ENCODE results near the gene PTTG1IP. TPM values are rescaled to one million over a fixed set of nuclear protein-coding genes. Genes with fewer than 3 reads are reported as not detected.

Gene PTTG1IP
- total and polyA plus RNA-seq, 3 donors from 2014 or later = 171 to 195 (median 190) TPM

DNA sequence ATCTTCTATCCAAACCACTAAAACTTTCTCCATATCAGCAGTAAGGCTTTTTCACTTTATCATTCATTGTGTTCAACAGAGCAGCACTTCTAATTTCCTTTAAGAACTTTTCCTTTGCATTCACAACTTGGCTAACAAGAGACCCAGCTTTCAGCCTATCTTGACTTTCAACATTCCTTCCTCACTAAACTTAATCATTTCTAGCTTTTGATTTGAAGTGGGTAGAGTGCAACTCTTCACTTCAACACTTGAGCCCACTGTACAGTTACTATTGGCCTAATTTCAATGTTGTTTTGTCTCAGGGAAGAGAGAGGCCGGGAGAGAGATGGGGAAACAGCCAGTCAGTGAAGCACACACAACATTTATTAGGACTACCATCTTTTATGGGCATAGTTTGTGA, 73.8 kb downstream of the PTTG1IP start:
- 63 to 65% methylated on average over 1 of the region's 1 CpG for WGBS, 2 donors
- intact Hi-C loops (cut with DNase I; ENCODE audit: low total_unique reads) = loop anchor here (5.0 to 10.0 kb wide), 2 partner anchors 73 to 285 kb away; partner anchors contain the start of gene PTTG1IP
- DNase-seq = no peak

More for the DNA sequence above, 73.8 kb downstream of the PTTG1IP start:
- peaks cover 15% of the 10 kb centered on the region for H3K4me1 ChIP-seq
- no peaks in the 10 kb centered on the region for H3K27me3 ChIP-seq
- no peaks in the 10 kb centered on the region for H3K9me3 ChIP-seq
- no peak for TF ChIP-seq POLR2A (IDR thresholded peaks at IDR 0.05)
- TF ChIP-seq, protein P1, sequence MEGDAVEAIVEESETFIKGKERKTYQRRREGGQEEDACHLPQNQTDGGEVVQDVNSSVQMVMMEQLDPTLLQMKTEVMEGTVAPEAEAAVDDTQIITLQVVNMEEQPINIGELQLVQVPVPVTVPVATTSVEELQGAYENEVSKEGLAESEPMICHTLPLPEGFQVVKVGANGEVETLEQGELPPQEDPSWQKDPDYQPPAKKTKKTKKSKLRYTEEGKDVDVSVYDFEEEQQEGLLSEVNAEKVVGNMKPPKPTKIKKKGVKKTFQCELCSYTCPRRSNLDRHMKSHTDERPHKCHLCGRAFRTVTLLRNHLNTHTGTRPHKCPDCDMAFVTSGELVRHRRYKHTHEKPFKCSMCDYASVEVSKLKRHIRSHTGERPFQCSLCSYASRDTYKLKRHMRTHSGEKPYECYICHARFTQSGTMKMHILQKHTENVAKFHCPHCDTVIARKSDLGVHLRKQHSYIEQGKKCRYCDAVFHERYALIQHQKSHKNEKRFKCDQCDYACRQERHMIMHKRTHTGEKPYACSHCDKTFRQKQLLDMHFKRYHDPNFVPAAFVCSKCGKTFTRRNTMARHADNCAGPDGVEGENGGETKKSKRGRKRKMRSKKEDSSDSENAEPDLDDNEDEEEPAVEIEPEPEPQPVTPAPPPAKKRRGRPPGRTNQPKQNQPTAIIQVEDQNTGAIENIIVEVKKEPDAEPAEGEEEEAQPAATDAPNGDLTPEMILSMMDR (IDR thresholded peaks at IDR 0.05) = no peak
- H3K36me3 ChIP-seq (ENCODE audit: low read depth, missing control alignments) = no peaks in the 10 kb centered on the region
- no peak overlapping the region for H3K27ac ChIP-seq
- no peak overlapping the region for H3K4me3 ChIP-seq

Other genes with a start within 250 kb of the PTTG1IP start
- gene KRTAP10-9, start 246.6 kb downstream of the PTTG1IP start, total RNA-seq = not detected
- not detected for gene KRTAP10-9, start 246.6 kb downstream of the PTTG1IP start, polyA plus RNA-seq (ENCODE audit: insufficient read depth, low read depth, low replicate concordance)
- not detected for gene KRTAP10-10, start 236.3 kb downstream of the PTTG1IP start, total RNA-seq
- not detected for gene KRTAP10-10, start 236.3 kb downstream of the PTTG1IP start, polyA plus RNA-seq (ENCODE audit: insufficient read depth, low read depth, low replicate concordance)
- under 1 TPM in 1 of 2 donors, not detected in 1; 0.37 TPM for gene KRTAP10-11, start 227.3 kb downstream of the PTTG1IP start, total RNA-seq
- gene KRTAP10-11, start 227.3 kb downstream of the PTTG1IP start, polyA plus RNA-seq (ENCODE audit: insufficient read depth, low read depth, low replicate concordance) = not detected
- gene KRTAP12-4, start 219.0 kb downstream of the PTTG1IP start, total RNA-seq = not detected
- not detected for gene KRTAP12-4, start 219.0 kb downstream of the PTTG1IP start, polyA plus RNA-seq (ENCODE audit: insufficient read depth, low read depth, low replicate concordance)
- not detected for gene KRTAP12-3, start 215.8 kb downstream of the PTTG1IP start, total RNA-seq
- not detected for gene KRTAP12-3, start 215.8 kb downstream of the PTTG1IP start, polyA plus RNA-seq (ENCODE audit: insufficient read depth, low read depth, low replicate concordance)
- under 1 TPM in 1 of 2 donors, not detected in 1; 0.79 TPM for gene KRTAP12-2, start 206.8 kb downstream of the PTTG1IP start, total RNA-seq
- not detected for gene KRTAP12-2, start 206.8 kb downstream of the PTTG1IP start, polyA plus RNA-seq (ENCODE audit: insufficient read depth, low read depth, low replicate concordance)
- gene KRTAP12-1, start 191.5 kb downstream of the PTTG1IP start, total RNA-seq = not detected
- gene KRTAP12-1, start 191.5 kb downstream of the PTTG1IP start, polyA plus RNA-seq (ENCODE audit: insufficient read depth, low read depth, low replicate concordance) = not detected
- not detected for gene KRTAP10-12, start 176.5 kb downstream of the PTTG1IP start, total RNA-seq
- gene KRTAP10-12, start 176.5 kb downstream of the PTTG1IP start, polyA plus RNA-seq (ENCODE audit: insufficient read depth, low read depth, low replicate concordance) = not detected
- under 1 TPM; 0.55 to 0.62 TPM for gene TSPEAR, start 162.1 kb downstream of the PTTG1IP start, total RNA-seq
- gene TSPEAR, start 162.1 kb downstream of the PTTG1IP start, polyA plus RNA-seq (ENCODE audit: insufficient read depth, low read depth, low replicate concordance) = 0.53 TPM
- 10 to 100 TPM; 73.6 to 82.8 TPM for gene UBE2G2, start 71.9 kb downstream of the PTTG1IP start, total RNA-seq
- gene UBE2G2, start 71.9 kb downstream of the PTTG1IP start, polyA plus RNA-seq (ENCODE audit: insufficient read depth, low read depth, low replicate concordance) = 38.9 TPM
- 10 to 100 TPM; 69.9 to 87.9 TPM for gene SUMO3, start 55.6 kb downstream of the PTTG1IP start, total RNA-seq
- 93.0 TPM for gene SUMO3, start 55.6 kb downstream of the PTTG1IP start, polyA plus RNA-seq (ENCODE audit: insufficient read depth, low read depth, low replicate concordance)
- 10 to 100 TPM in 1 of 2 donors, 1 to 10 TPM in 1; 5.6 to 29.5 TPM for gene ITGB2, start 47.2 kb upstream of the PTTG1IP start, total RNA-seq
- gene ITGB2, start 47.2 kb upstream of the PTTG1IP start, polyA plus RNA-seq (ENCODE audit: insufficient read depth, low read depth, low replicate concordance) = 27.4 TPM
- 10 to 100 TPM; 30.8 to 31.9 TPM for gene SLX9, start 66.3 kb upstream of the PTTG1IP start, total RNA-seq
- gene SLX9, start 66.3 kb upstream of the PTTG1IP start, polyA plus RNA-seq (ENCODE audit: insufficient read depth, low read depth, low replicate concordance) = 46.2 TPM
- gene ADARB1, start 200.9 kb upstream of the PTTG1IP start, total RNA-seq = 10 to 100 TPM; 17.6 TPM
- gene ADARB1, start 200.9 kb upstream of the PTTG1IP start, polyA plus RNA-seq (ENCODE audit: insufficient read depth, low read depth, low replicate concordance) = 23.0 TPM

Measured in testis (tissue), 3 donors.